SIG-M5 treated with dmso at 0.1 percent for 504 hours (cell line): ENCODE measurements around the gene TACSTD2.
A peak's percentile ranks its signal among the peaks of the same experiment; 100 is the strongest.
"Not testable (repeated sequence)": the region's sequence is repeated elsewhere in the genome, so short reads cannot be mapped to it uniquely, and the experiment has no call there.

ENCODE experiments used
- DNase-seq: peaks from one replicate; lab custom pipeline; 2025; ENCODE audit not compliant: unreplicated experiment; lab: John Stamatoyannopoulos, UW

TACSTD2 gene

DNA sequence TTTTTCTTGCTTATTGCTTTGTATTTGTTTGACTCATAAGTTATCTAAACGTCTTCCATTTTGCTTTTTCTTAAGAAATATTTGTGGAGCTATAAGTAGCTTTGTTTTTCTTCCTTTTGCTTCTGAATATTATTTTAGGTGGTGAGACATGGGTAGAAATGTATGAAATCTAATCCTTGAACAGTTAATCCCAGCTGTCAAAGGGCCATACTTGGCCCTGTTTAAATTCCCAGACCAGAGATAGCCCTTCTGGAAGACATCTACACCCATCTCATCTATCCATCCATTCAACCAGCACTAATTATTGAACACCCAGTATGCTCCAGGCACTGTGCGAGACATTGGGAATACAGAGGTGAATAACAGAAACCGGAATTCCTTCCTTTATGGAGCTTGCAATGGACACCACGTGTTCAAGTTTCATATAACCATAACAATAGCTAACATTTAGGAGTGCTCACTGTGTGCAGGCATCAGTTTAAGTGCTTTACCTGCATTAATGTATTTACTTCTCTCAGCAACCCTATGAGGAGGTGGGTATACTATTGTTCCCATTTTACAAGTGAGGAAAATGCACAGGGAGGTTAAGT, 8.7 kb downstream of the TACSTD2 start:
- DNase-seq = no peak

DNA sequence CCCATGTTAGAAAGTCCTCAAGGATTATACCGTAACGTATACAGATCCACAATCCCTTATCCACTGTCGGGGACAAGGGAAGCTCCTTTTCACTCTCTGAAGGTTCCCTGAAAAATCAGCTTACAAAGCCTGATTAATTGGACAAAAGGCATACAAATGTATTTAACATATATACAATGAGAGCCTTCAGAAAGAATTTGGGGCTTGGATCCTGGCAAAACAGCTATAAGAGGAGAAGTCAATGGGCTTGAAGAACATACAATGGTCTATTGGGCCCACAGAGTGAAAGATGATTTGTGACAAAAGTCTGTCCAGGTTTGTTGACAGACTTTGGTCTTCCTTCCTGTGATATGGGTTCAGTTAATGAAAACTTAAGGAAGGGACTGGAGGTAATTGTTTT, 10.7 kb downstream of the TACSTD2 start:
- DNase-seq = no peak

DNA sequence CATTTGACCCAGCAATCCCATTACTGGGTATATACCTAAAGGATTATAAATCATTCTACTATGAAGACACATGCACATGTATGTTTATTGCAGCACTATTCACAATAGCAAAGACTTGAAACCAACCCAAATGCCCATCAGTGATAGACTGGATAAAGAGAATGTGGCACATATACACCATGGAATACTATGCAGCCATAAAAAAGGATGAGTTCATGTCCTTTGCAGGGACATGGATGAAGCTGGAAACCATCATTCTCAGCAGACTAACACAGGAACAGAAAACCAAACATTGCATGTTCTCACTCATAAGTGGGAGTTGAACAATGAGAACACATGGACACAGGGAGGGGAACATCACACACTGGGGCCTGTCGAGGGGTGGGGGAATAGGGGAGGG, 13.3 kb downstream of the TACSTD2 start:
- DNase-seq = not testable (repeated sequence)

DNA sequence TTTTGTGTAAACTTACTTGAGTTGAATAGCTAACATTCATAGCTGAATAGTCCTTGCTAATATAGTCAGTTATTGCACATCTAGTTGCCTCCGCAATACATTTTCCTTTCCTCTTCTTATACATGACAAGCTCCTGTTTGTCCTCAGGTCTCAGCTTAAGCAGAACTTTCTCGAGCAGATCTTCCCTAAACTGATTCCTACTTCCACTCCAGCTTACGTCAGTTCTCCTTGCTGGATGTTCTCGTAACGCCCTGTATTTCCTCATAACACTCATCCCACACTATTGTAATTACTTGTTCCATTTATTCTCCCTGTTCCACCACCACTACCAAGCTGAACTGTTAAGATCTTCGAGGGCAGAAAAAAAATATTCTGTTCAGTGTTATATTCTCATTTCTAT, 15.4 kb downstream of the TACSTD2 start:
- DNase-seq = no peak

- no peak for DNase-seq
Observed at GRCh38 chr1:58555393-58555792, 21.7 kb downstream of the TACSTD2 start.

GRCh38 chr1:58551186-58552140, 25.6 kb downstream of the TACSTD2 start:
- DNase-seq = no peak

- DNase-seq = not testable (repeated sequence)
Observed at GRCh38 chr1:58549291-58549690, 27.8 kb downstream of the TACSTD2 start.

DNA sequence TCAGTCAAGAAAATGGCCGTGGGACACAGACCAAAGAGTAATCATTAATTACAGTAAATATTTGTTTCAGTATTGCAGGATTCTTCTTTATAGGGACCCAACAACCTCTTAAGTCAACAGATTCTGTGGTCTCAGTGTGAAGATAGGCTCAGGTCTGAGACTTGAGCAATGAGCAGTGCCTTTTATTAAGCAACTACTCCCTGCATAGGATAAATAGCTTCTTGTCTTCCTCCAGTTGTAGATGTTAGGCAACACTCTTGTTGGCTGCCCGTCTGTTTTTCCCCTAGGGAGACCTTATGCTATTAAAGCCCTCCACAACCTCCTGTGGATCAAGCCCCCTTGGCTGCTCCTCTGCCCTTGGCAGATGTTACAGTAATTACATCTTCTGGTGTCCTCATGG, 28.7 kb downstream of the TACSTD2 start:
- peak; percentile 66 for DNase-seq

GRCh38 chr1:58546520-58547308, 30.3 kb downstream of the TACSTD2 start, which contains the start of gene OMA1:
Gene OMA1 (minus strand): TSS chr1:58546726. CDS start chr1:58539294, 7,432 bp downstream.
- DNase-seq = peak; percentile 95

DNA sequence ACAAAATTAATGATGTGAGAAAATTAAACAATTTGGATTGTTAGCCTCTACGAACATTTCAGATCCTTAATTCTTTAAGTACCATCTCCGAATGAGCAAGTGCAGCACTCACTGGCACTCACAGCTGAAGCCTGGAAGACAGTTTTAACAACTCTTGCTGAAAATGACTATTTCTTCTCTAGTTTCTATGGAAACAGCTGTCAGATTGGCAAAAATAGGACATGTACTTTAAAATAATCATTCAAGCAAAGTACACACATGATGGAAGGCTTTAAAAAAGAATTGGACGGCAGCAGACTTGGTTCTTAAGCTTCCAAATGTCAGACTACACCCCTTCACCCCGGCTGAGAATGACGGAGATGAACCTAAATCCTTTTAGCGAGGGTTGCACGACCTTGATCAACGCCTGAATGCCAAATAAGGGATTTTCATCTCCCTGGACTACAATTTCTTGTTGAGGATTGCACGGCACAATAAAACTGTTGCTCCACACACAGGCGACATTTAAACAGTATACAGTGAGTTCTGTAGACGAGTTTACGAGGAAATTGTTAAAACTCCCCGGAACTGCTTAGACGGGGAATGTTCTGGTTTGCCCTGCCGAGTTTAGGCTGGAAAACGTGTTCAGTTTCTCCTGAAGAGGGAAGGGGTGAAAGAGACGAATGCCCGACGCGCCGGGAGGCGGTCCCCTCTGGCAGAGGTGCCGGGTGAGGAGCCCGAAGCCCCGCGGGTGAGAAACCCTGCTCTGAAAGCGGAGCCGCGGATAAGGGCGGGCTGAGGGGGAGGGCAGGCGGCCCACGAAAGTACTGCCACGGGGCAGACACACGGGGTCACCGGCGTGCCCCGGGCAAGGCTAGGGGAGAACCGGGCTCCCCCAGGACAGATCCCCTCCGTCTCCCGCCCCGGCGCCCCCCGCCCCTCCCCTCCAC, 31.2 kb downstream of the TACSTD2 start:
- peak; percentile 61 for DNase-seq

GRCh38 chr1:58543260-58543659, 33.8 kb downstream of the TACSTD2 start:
- no peak for DNase-seq

GRCh38 chr1:58539553-58539952, 37.5 kb downstream of the TACSTD2 start:
- DNase-seq = no peak

GRCh38 chr1:58538821-58539220, 38.2 kb downstream of the TACSTD2 start:
- DNase-seq = no peak

DNA sequence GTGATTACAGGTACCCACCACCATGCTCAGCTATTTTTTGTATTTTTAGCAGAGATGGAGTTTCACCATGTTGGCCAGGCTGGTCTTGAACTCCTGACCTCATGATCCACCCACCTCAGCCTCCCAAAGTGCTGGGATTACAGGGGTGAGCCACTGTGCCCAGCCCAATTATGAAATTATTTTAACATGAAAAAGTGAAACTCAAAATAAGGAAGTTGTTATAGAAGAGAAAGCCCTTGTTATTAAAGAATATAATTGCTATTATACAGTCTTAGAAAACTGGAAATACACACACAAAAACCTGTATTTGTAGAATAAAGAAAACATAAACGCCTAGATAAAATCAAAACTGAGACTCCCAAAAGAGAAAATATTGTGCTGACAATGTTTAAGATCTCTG, 45.2 kb downstream of the TACSTD2 start:
- DNase-seq = peak; percentile 4

- no peak for DNase-seq
Observed at GRCh38 chr1:58529284-58529683, 47.8 kb downstream of the TACSTD2 start.

GRCh38 chr1:58528518-58528917, 48.5 kb downstream of the TACSTD2 start:
- no peak for DNase-seq
